ENCODE results near the gene ATRAID.
A peak's percentile ranks its signal among the peaks of the same experiment; 100 is the strongest.
"Not testable (repeated sequence)": the region's sequence is repeated elsewhere in the genome, so short reads cannot be mapped to it uniquely, and the experiment has no call there.

The ATRAID gene

GRCh38 chr2:27194538-27195354 is 17.1 kb upstream of the ATRAID start:
- DNase-seq (ENCODE audit: low read depth) = no peak

- DNase-seq (ENCODE audit: low read depth) = not testable (repeated sequence)
These were observed 16.0 kb upstream of the ATRAID start for GRCh38 chr2:27195799-27196198.

- DNase-seq (ENCODE audit: low read depth) = not testable (repeated sequence)
These were observed 13.8 kb upstream of the ATRAID start for GRCh38 chr2:27198068-27198467.

GRCh38 chr2:27198627-27199026 is 13.2 kb upstream of the ATRAID start:
- DNase-seq (ENCODE audit: low read depth) = no peak

GRCh38 chr2:27199241-27199640 is 12.6 kb upstream of the ATRAID start:
- no peak for DNase-seq (ENCODE audit: low read depth)

- no peak for DNase-seq (ENCODE audit: low read depth)
These were observed 10.2 kb upstream of the ATRAID start for GRCh38 chr2:27201675-27202074.

GRCh38 chr2:27202854-27203253 is 9.0 kb upstream of the ATRAID start:
- DNase-seq (ENCODE audit: low read depth) = no peak

GRCh38 chr2:27203741-27204140 is 8.1 kb upstream of the ATRAID start:
- DNase-seq (ENCODE audit: low read depth) = no peak

GRCh38 chr2:27204566-27204965 is 7.3 kb upstream of the ATRAID start:
- no peak for DNase-seq (ENCODE audit: low read depth)

GRCh38 chr2:27205206-27205605 is 6.6 kb upstream of the ATRAID start:
- no peak for DNase-seq (ENCODE audit: low read depth)

- no peak for DNase-seq (ENCODE audit: low read depth)
These were observed 5.5 kb upstream of the ATRAID start for GRCh38 chr2:27206346-27206745.

GRCh38 chr2:27208486-27209050 is 3.3 kb upstream of the ATRAID start:
- no peak for DNase-seq (ENCODE audit: low read depth)

GRCh38 chr2:27209621-27210401 is 2.0 kb upstream of the ATRAID start:
- no peak for DNase-seq (ENCODE audit: low read depth)

GRCh38 chr2:27211241-27211942 is 449 bp upstream of the ATRAID start:
- DNase-seq (ENCODE audit: low read depth) = peak; percentile 68

GRCh38 chr2:27212626-27213471 is 1.0 kb downstream of the ATRAID start:
- peak; percentile 47 for DNase-seq (ENCODE audit: low read depth)

GRCh38 chr2:27214941-27215340 is 3.1 kb downstream of the ATRAID start:
- DNase-seq (ENCODE audit: low read depth) = no peak

- DNase-seq (ENCODE audit: low read depth) = no peak
These were observed 4.7 kb downstream of the ATRAID start for GRCh38 chr2:27216416-27217137.

GRCh38 chr2:27217173-27218121 is 5.6 kb downstream of the ATRAID start, which contains the start of gene CAD:
CAD (plus strand) TSS chr2:27217369; CDS start chr2:27217552, 183 bp downstream.
- peak; percentile 77 for DNase-seq (ENCODE audit: low read depth)

GRCh38 chr2:27218614-27219013 is 6.8 kb downstream of the ATRAID start:
- DNase-seq (ENCODE audit: low read depth) = no peak

Measured in T-helper 22 cell (primary cell).